ENCODE data around the gene MT1G. TPM values are rescaled to one million over a fixed set of nuclear protein-coding genes. Genes with fewer than 3 reads are reported as not detected.

The MT1G gene
- polyA plus RNA-seq, 1 donor (not counting 4 experiments of a cell fraction or from before 2014, with no cell fraction given) = 9.8 TPM

DNA sequence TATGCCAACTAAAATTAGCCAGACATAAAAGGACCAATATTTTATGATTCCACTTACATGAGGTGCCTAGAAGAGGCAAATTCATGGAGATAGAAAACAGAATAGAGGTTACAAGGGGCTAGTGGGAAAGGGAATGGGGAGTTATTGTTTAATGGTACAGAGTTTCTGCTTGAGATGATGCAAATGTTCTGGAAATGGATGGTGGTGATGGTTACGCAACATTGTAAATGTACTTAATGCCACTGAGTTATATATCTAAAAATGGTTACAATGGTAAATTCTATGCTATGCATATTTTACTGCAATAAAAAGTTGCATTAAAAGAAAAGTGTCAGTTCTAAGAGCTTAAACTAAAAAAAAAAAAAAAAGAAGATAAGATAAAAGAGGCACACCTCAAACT is 32.3 kb upstream of the MT1G start:
- no peaks in the 10 kb centered on the region for H3K79me2 ChIP-seq (ENCODE audit: control insufficient read depth, insufficient read depth, low read length)
- no peaks in the 10 kb centered on the region for H3K9me3 ChIP-seq (ENCODE audit: control insufficient read depth, low read depth, low read length)
- H3K27ac ChIP-seq (ENCODE audit: control insufficient read depth, insufficient read depth, low read length) = no peak overlapping the region
- H3K4me1 ChIP-seq (ENCODE audit: control insufficient read depth, extremely low read depth, insufficient read depth, low read length) = no peaks in the 10 kb centered on the region
- no peaks in the 10 kb centered on the region for H4K20me1 ChIP-seq (ENCODE audit: control insufficient read depth, extremely low read depth, insufficient read depth, low read length)
- H3K9me1 ChIP-seq (ENCODE audit: control insufficient read depth, extremely low read depth, insufficient read depth, low read length) = no peaks in the 10 kb centered on the region
- no peak overlapping the region for H3K4me3 ChIP-seq (ENCODE audit: control insufficient read depth in 2 of 3, extremely low read depth in 1 of 3, insufficient read depth in 2 of 3, low read depth in 1 of 3, low read length in 3 of 3)
- no peak overlapping the region for H2AFZ ChIP-seq (ENCODE audit: control insufficient read depth, low read length)
- dilution Hi-C loops (cut with MboI; ENCODE audit: extremely low pct_ligation_motif_present, low sequenced_read_pairs) = no loop called here
- TF ChIP-seq CTCF (optimal IDR thresholded peaks at IDR 0.05 in 1 of 3, IDR thresholded peaks at IDR 0.05 in 1 of 3, conservative IDR thresholded peaks at IDR 0.05 in 1 of 3; ENCODE audit: extremely low read depth in 1 of 3, insufficient read depth in 2 of 3, low read length in 3 of 3) (no peak), EZH2 (IDR thresholded peaks at IDR 0.05; ENCODE audit: low read length) (no peak)
- DNase-seq (ENCODE audit: low read depth, low spot score) (no peak), FAIRE-seq (no peak)
- H3K27me3 ChIP-seq (ENCODE audit: control insufficient read depth, extremely low read depth, insufficient read depth, low read length) = no peaks in the 10 kb centered on the region
- H3K9ac ChIP-seq (ENCODE audit: control insufficient read depth, extremely low read depth, insufficient read depth, low read length) = no peak overlapping the region
- H3K4me2 ChIP-seq (ENCODE audit: control insufficient read depth, extremely low read depth, insufficient read depth, low read depth, low read length) = no peak overlapping the region
- no peaks in the 10 kb centered on the region for H3K36me3 ChIP-seq (ENCODE audit: control insufficient read depth in 2 of 2, extremely low read depth in 1 of 2, insufficient read depth in 2 of 2, low read length in 2 of 2)

- H3K4me1 ChIP-seq (ENCODE audit: control insufficient read depth, extremely low read depth, insufficient read depth, low read length) = peaks cover 5% of the 10 kb centered on the region
- TF ChIP-seq CTCF (optimal IDR thresholded peaks at IDR 0.05 in 1 of 3, IDR thresholded peaks at IDR 0.05 in 1 of 3, conservative IDR thresholded peaks at IDR 0.05 in 1 of 3; ENCODE audit: extremely low read depth in 1 of 3, insufficient read depth in 2 of 3, low read length in 3 of 3) = no peak
- no peak for TF ChIP-seq EZH2 (IDR thresholded peaks at IDR 0.05; ENCODE audit: low read length)
- no peak for DNase-seq (ENCODE audit: low read depth, low spot score)
Observed at GRCh38 chr16:56697456-56698155, 29.7 kb upstream of the MT1G start.

More at GRCh38 chr16:56697456-56698155, 29.7 kb upstream of the MT1G start:
- Histone ChIP-seq H3K27me3 (ENCODE audit: control insufficient read depth, extremely low read depth, insufficient read depth, low read length) (no peaks in the 10 kb centered on the region), H3K4me2 (ENCODE audit: control insufficient read depth, extremely low read depth, insufficient read depth, low read depth, low read length) (no peak overlapping the region), H3K36me3 (ENCODE audit: control insufficient read depth in 2 of 2, extremely low read depth in 1 of 2, insufficient read depth in 2 of 2, low read length in 2 of 2) (no peaks in the 10 kb centered on the region), H3K9me3 (ENCODE audit: control insufficient read depth, low read depth, low read length) (no peaks in the 10 kb centered on the region), H3K27ac (ENCODE audit: control insufficient read depth, insufficient read depth, low read length) (no peak overlapping the region), H2AFZ (ENCODE audit: control insufficient read depth, low read length) (no peak overlapping the region), H3K79me2 (ENCODE audit: control insufficient read depth, insufficient read depth, low read length) (no peaks in the 10 kb centered on the region), H3K9me1 (ENCODE audit: control insufficient read depth, extremely low read depth, insufficient read depth, low read length) (no peaks in the 10 kb centered on the region), H3K9ac (ENCODE audit: control insufficient read depth, extremely low read depth, insufficient read depth, low read length) (no peak overlapping the region), H3K4me3 (ENCODE audit: control insufficient read depth in 2 of 3, extremely low read depth in 1 of 3, insufficient read depth in 2 of 3, low read depth in 1 of 3, low read length in 3 of 3) (no peak overlapping the region), H4K20me1 (ENCODE audit: control insufficient read depth, extremely low read depth, insufficient read depth, low read length) (no peaks in the 10 kb centered on the region)
- no peak for FAIRE-seq
- dilution Hi-C loops (cut with MboI; ENCODE audit: extremely low pct_ligation_motif_present, low sequenced_read_pairs) = no loop called here
